ENCODE data around the gene KDM4D.

DNA sequence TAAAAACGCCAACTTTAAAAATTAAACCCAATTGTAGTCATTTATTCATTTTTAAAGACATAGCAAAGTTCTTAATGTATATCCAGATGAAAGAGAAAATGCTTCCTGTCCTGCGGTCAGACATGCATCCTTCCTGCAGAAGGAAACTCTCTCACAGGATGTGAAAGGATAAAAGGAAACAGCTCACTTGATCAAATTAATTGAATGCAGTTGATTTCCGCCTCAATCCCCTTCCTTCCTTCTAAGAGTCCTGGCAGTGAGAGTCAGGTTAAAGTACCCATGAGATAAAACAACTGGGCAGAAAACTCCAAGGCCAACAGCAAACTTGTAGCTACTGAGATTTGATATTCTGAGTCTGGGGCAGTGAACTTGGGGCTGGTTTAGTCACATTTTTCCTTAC lies 38.7 kb upstream of the KDM4D start:
- TF ChIP-seq, protein P1, sequence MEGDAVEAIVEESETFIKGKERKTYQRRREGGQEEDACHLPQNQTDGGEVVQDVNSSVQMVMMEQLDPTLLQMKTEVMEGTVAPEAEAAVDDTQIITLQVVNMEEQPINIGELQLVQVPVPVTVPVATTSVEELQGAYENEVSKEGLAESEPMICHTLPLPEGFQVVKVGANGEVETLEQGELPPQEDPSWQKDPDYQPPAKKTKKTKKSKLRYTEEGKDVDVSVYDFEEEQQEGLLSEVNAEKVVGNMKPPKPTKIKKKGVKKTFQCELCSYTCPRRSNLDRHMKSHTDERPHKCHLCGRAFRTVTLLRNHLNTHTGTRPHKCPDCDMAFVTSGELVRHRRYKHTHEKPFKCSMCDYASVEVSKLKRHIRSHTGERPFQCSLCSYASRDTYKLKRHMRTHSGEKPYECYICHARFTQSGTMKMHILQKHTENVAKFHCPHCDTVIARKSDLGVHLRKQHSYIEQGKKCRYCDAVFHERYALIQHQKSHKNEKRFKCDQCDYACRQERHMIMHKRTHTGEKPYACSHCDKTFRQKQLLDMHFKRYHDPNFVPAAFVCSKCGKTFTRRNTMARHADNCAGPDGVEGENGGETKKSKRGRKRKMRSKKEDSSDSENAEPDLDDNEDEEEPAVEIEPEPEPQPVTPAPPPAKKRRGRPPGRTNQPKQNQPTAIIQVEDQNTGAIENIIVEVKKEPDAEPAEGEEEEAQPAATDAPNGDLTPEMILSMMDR (conservative IDR thresholded peaks at IDR 0.05; ENCODE audit: low read depth in 2 of 2), result no peak
- TF ChIP-seq CREB1 (CRISPR knock-in tag; IDR thresholded peaks at IDR 0.05; ENCODE audit: low read depth) (no peak), ZNF331 (CRISPR knock-in tag; IDR thresholded peaks at IDR 0.05; ENCODE audit: low read depth) (no peak), POLR2AphosphoS5 (IDR thresholded peaks at IDR 0.05; ENCODE audit: low read depth) (no peak), EZH2phosphoT487 (IDR thresholded peaks at IDR 0.05; ENCODE audit: unreplicated experiment) (no peak), STAT1 (IDR thresholded peaks at IDR 0.05; ENCODE audit: unreplicated experiment) (no peak), EZH2 (IDR thresholded peaks at IDR 0.05; ENCODE audit: low read depth, unreplicated experiment) (no peak)
- TF ChIP-seq, protein P2, sequence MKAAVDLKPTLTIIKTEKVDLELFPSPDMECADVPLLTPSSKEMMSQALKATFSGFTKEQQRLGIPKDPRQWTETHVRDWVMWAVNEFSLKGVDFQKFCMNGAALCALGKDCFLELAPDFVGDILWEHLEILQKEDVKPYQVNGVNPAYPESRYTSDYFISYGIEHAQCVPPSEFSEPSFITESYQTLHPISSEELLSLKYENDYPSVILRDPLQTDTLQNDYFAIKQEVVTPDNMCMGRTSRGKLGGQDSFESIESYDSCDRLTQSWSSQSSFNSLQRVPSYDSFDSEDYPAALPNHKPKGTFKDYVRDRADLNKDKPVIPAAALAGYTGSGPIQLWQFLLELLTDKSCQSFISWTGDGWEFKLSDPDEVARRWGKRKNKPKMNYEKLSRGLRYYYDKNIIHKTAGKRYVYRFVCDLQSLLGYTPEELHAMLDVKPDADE (IDR thresholded peaks at IDR 0.05), result no peak
- TF ChIP-seq, protein P3, sequence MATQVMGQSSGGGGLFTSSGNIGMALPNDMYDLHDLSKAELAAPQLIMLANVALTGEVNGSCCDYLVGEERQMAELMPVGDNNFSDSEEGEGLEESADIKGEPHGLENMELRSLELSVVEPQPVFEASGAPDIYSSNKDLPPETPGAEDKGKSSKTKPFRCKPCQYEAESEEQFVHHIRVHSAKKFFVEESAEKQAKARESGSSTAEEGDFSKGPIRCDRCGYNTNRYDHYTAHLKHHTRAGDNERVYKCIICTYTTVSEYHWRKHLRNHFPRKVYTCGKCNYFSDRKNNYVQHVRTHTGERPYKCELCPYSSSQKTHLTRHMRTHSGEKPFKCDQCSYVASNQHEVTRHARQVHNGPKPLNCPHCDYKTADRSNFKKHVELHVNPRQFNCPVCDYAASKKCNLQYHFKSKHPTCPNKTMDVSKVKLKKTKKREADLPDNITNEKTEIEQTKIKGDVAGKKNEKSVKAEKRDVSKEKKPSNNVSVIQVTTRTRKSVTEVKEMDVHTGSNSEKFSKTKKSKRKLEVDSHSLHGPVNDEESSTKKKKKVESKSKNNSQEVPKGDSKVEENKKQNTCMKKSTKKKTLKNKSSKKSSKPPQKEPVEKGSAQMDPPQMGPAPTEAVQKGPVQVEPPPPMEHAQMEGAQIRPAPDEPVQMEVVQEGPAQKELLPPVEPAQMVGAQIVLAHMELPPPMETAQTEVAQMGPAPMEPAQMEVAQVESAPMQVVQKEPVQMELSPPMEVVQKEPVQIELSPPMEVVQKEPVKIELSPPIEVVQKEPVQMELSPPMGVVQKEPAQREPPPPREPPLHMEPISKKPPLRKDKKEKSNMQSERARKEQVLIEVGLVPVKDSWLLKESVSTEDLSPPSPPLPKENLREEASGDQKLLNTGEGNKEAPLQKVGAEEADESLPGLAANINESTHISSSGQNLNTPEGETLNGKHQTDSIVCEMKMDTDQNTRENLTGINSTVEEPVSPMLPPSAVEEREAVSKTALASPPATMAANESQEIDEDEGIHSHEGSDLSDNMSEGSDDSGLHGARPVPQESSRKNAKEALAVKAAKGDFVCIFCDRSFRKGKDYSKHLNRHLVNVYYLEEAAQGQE (IDR thresholded peaks at IDR 0.05; ENCODE audit: unreplicated experiment), result no peak

All from GM23338 (cell line).